DLD1 (cell line): Measurements from ENCODE around the gene RAB3IL1.
"Not testable (repeated sequence)": the region's sequence is repeated elsewhere in the genome, so short reads cannot be mapped to it uniquely, and the experiment has no call there.

Experiments used
- in situ Hi-C: cut with HindIII; loops from 2 replicates; pipeline ENCODE4 v1.10.0; 2017; ENCODE audit warnings: low sequenced_read_pairs

RAB3IL1 gene

DNA sequence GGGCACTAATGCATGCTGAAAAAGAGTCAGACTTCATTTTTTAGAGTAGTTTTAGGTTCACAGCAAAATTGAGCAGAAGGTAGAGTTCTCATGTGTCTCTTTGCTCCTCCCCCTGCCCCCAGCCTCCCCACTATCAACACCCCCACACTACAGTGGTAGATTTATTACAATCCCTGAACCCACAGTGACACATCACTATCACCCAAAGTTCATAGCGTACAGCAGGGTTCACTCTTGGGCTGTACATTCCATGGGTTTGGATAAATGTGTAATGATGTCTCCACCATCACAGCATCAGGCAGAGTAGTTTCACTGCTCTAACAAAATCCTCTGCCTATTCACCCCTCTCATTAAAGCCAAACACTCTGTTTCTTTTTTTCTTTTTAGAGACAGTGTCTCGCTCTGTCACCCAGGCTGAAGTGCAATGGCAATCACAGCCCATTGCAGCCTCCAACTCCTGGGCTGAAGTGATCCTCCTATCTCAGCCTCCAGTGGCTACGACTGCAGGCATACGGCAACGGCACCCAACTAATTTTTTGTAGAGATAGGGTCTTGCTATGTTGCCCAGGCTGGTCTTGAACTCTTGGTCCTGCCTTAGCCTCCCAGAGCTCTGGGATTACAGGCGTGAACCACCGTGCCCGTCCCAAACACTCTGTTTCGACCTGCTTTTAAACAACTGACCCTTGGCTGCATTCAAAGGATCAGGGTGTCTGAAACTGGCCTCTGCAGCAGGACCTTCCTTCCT, 36.9 kb upstream of the RAB3IL1 start:
- in situ Hi-C loops = no loop called here

DNA sequence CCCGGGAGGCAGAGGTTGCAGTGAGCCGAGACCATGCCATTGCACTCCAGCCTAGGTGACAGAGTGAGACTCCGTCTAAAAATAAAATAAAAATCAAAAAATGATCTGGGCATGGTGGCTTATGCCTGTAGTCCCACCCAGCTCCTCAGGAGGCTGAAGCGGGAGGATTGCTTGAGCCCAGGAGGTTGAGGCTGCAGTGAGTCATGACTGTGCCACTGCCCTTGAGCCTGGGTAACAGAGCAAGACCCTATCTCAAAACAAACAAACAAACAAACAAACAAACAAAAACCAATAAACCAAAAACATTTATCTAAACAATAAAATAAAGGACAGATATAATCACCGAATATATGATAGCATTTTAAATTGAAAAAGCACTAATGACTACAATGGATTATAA, 36.3 kb upstream of the RAB3IL1 start:
- in situ Hi-C loops = not testable (repeated sequence)

DNA sequence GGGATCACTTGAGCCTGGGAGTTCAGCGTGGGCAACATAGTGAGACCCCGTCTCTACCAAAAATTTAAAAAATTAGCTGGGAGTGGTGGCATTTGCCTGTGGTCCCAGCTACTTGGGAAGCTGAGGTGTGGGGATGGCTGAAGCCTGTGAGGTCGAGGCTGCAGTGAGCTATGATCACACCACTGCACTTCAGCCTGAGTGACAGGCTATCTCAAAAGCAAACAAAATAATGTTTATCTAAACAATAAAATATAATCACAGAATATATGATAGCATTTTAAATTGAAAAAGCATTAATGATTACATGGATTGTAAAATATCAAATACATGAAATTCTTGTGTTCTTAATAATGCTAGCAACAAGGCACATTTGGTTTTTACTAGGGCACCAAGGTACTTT, 35.5 kb upstream of the RAB3IL1 start:
- in situ Hi-C loops = no loop called here

- in situ Hi-C loops = no loop called here
Measured at GRCh38 chr11:61951484-61952135, 34.2 kb upstream of the RAB3IL1 start.

GRCh38 chr11:61950035-61950547, 32.7 kb upstream of the RAB3IL1 start, which contains the start of gene BEST1:
Gene BEST1 (plus strand): TSS chr11:61950351. CDS start chr11:61951807, 1,456 bp downstream.
- in situ Hi-C loops = no loop called here

- in situ Hi-C loops = no loop called here
Measured at GRCh38 chr11:61949169-61950034, 32.0 kb upstream of the RAB3IL1 start.

- in situ Hi-C loops = no loop called here
Measured at GRCh38 chr11:61948505-61948904, 31.1 kb upstream of the RAB3IL1 start.

DNA sequence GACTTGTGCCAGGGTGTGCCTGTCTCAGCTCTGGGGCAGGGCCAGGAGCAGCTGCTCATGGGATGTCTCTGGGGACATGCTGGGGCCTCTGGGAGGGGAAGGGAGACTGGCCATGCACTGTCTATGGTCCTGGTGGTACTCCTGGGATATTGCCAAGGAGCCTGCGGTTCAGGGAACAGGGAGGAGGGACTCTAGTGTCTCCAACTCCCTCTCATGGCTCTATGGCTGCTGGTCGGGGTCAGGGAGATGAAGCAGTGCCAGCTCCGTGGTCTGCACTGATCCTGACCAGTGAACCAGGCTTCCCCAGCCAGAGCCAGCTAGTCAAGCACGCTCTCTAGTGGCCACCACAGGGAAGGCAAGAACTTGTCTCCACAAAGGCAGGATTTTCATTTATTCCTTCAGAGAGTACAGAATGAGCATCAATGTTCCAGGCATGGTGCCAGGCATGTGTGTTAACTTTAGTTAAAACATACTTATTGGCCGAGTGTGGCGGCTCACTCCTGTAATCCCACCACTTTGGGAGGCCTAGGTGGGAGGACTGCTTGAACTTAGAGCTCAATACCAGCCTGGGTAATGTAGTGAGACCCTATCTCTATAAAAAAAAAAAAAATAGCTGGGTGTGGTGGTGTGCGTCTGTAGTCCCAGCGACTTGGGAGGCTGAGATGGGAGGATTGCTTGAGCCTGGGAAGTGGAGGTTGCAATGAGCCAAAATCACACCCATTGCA, 30.3 kb upstream of the RAB3IL1 start:
- in situ Hi-C loops = no loop called here

DNA sequence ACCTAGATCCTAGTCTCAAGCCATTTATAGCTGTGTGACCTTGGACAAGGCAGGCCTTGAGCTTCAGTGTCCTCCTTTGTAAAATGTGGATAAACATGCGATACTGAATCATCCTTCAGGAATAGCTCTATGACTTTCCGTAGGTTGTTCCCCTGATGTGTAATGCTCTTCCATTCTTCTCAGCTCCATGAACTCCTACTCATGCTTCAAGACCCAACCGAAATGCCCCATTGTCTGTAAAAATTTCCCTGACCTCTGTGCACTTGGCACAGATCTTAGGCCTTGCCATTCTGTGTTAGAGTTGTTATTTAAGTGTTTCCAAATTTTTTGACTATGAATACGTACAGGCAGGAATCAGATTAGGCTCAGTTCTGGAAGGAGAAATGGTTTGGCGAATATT, 29.5 kb upstream of the RAB3IL1 start:
- in situ Hi-C loops = no loop called here

GRCh38 chr11:61945191-61945590, 27.8 kb upstream of the RAB3IL1 start:
- in situ Hi-C loops = no loop called here

- in situ Hi-C loops = no loop called here
Measured at GRCh38 chr11:61940466-61940865, 23.1 kb upstream of the RAB3IL1 start.

DNA sequence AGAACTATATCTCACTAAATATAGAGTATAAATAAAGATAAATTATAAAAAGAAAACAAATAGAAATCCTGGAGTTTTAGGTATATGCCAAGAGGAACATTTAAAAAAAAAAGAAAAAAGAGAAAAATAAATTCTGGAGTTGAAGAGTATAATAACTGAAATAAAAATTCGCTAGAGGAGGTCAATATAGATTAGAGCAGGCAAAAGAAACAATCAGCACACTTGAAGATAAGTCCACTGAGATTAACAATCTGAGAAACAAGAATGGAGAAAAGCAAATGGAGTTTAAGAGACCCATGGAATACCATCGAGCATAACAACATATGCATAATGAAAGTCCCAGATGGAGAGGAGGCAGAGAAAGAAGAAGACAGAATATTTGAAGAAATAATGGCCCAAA, 18.5 kb upstream of the RAB3IL1 start:
- in situ Hi-C loops = no loop called here

- in situ Hi-C loops = no loop called here
Measured at GRCh38 chr11:61930933-61931332, 13.6 kb upstream of the RAB3IL1 start.

DNA sequence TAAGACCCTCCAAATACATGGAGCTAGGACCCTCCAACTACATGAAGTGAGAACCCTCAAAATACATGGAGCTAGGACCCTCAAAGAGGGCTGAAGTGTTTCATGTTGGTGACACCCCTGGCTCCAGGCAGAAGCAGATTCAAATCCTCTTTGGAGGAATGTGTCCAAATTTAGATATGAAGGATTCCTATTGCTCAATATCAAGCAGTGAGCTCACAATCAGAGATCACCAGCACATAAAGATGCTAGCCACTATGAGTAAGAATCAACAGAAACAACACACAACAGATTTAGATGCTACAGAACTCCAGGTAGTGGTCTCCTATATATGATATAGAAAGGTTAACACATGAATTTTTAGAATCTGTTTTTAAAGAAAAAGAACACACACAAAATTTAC, 11.2 kb upstream of the RAB3IL1 start:
- in situ Hi-C loops = loop anchor here (10.0 kb wide), 1 partner anchor 176 kb away; no protein-coding TSS in a partner anchor

DNA sequence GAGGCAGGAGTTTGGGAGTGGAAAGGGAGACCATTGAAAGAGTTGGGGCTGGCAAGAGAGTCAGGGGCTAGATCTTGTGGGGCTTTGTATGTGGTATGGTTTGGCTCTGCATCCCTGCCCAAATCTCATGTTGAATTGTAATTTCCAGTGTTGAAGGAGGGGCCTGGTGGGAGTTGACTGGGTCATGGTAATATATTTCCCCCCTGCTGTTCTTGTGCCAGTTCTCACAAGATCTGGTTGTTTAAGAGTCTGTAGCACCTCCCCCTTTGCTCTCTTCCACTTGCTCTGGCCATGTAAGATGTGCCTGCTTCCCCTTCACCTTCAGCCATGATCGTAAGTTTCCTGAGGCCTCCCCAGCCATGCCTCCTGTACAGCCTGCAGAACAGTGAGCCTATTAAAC, 10.1 kb upstream of the RAB3IL1 start:
- in situ Hi-C loops = loop anchor here (10.0 kb wide), 1 partner anchor 177 kb away; no protein-coding TSS in a partner anchor

DNA sequence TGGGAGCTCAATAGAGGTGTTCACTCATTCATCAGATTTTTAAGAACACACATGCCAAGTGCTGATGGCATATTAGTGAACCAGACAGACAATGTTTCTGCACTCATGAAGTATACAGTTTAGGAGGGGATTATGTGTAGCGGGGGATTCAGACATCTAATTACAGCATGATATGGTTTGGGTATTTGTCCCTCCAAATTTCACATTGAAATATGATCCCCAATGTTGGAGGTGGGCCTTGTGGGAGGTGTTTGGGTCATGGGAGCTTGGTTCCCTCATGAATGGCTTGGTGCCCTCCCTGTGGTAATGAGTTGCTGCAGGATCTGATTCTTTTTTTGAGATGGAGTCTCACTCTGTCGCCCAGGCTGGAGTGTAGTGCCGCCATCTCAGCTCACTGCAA, 8.9 kb upstream of the RAB3IL1 start:
- in situ Hi-C loops = loop anchor here (10.0 kb wide), 1 partner anchor 179 kb away; no protein-coding TSS in a partner anchor

DNA sequence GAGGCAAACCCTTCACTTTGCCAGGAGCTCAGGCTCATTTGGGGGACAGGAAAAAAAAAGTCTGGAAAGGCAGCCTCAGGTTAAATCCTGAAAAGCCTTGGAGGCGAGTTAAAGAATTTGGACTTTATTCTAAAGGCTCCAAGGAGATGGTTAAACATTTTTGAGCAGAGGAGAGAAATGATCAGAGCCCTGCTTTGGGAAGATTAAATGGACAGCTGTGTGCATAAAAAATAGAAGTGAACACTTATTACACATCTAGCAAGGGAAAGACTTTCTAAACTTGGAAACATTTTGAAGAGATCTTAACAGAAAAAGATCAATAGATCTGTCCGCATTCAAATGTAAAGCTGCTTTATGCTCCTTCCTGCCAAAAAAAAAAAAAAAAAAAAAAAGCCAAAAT, 8.4 kb upstream of the RAB3IL1 start:
- in situ Hi-C loops = loop anchor here (10.0 kb wide), 1 partner anchor 179 kb away; no protein-coding TSS in a partner anchor

DNA sequence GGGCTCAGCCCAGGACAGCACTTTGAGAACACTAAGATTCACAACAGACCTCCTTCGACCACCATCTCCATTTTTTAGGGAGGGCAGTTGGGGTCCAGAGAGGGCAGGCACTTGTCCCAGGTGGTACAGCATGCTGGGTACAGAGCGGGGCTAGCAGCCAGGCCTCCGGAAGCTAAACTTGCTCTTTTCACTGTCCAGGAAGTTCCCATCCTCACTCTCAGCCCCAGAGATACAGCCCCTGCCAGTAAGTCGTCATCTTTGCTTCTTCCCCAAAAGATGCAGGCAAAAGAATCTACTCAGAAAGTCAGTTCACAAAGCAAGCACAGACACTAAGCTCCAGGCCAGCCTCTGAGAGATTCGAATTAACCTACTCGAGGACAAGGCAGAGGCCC, 6.7 kb upstream of the RAB3IL1 start:
- in situ Hi-C loops = loop anchor here (10.0 to 25.0 kb wide), 2 partner anchors 138 to 181 kb away; no protein-coding TSS in a partner anchor

GRCh38 chr11:61923166-61924063, 6.0 kb upstream of the RAB3IL1 start:
- in situ Hi-C loops = loop anchor here (10.0 to 25.0 kb wide), 2 partner anchors 139 to 181 kb away; no protein-coding TSS in a partner anchor
